Spinal cord (tissue), 10 donors: ENCODE measurements around the gene CELSR1. TPM values are rescaled to one million over a fixed set of nuclear protein-coding genes. Genes with fewer than 3 reads are reported as not detected.
"Not testable (repeated sequence)": the region's sequence is repeated elsewhere in the genome, so short reads cannot be mapped to it uniquely, and the experiment has no call there.

Experiments used
- DNase-seq, 6 donors: peaks; one replicate each; pipeline versions ENCODE4 v3.0.0 to v3.0.0-alpha.2; 2013 to 2015; ENCODE audit warnings: low spot score in 6 of 6, low read depth in 4 of 6
- H3K27ac ChIP-seq: one replicate; pipeline ENCODE4 v1.5.1; 2013; ENCODE audit warnings: low read depth, low read length, control low read depth
- H3K27me3 ChIP-seq: one replicate; pipeline ENCODE4 v1.6.1; 2013; ENCODE audit warnings: low read length; ENCODE audit not compliant: control insufficient read depth, insufficient read depth
- H3K36me3 ChIP-seq: one replicate; pipeline ENCODE4 v1.6.1; 2013; ENCODE audit warnings: low read length; ENCODE audit not compliant: control insufficient read depth, insufficient read depth
- H3K4me1 ChIP-seq: one replicate; pipeline ENCODE4 v1.6.1; 2013; ENCODE audit warnings: low read length; ENCODE audit not compliant: control insufficient read depth, insufficient read depth
- H3K4me3 ChIP-seq: one replicate; pipeline ENCODE4 v1.5.1; 2013; ENCODE audit warnings: low read depth, low read length, control low read depth
- H3K9me3 ChIP-seq: one replicate; pipeline ENCODE4 v1.6.1; 2013; ENCODE audit warnings: low read length; ENCODE audit not compliant: control insufficient read depth, insufficient read depth
- WGBS: methylation state at CpG from one replicate; pipeline ENCODE4 v1.1.5; 2013; ENCODE audit warnings: missing lambda C conversion rate; ENCODE audit not compliant: insufficient coverage; 5-methylcytosine and 5-hydroxymethylcytosine counted together
- polyA plus RNA-seq, 2 donors: library from polyadenylated mRNA; unstranded; fragments of 120-200 nt; gene quantifications; one replicate each; pipeline ENCODE4 v1.2.1, GENCODE V29; 2013; ENCODE audit not compliant: insufficient read length in 2 of 2
- total RNA-seq, 2 donors: library from RNA; depleted of rRNA in 1 of 2; stranded (reverse); fragments of 120-200 nt in 1 of 2; fragments of >200 nt in 1 of 2; gene quantifications; one replicate each; pipeline versions ENCODE4 v1.2.3 to v1.2.4, GENCODE V29; 2013 to 2014
- donor health status: healthy.

Gene CELSR1
- total and polyA plus RNA-seq, 4 donors, result 2.9 to 8.2 (median 6.6) TPM

- DNase-seq, result no peak
- Histone ChIP-seq H3K27me3 (no peaks in the 10 kb centered on the region), H3K4me3 (no peak overlapping the region), H3K4me1 (no peaks in the 10 kb centered on the region), H3K27ac (no peak overlapping the region), H3K9me3 (no peaks in the 10 kb centered on the region), H3K36me3 (no peaks in the 10 kb centered on the region)
- WGBS, result 62% methylated on average over 14 of the region's 19 CpGs
Measured at GRCh38 chr22:46524203-46524740, 13.1 kb downstream of the CELSR1 start.

GRCh38 chr22:46522797-46523196 is 14.6 kb downstream of the CELSR1 start:
- Histone ChIP-seq H3K27ac (no peak overlapping the region), H3K4me3 (no peak overlapping the region), H3K27me3 (no peaks in the 10 kb centered on the region), H3K9me3 (no peaks in the 10 kb centered on the region), H3K36me3 (peaks cover 2% of the 10 kb centered on the region), H3K4me1 (no peaks in the 10 kb centered on the region)
- 32% methylated on average over 6 of the region's 8 CpGs for WGBS
- DNase-seq, result peak in 1 of 6 donors; percentile 53

- peaks cover 2% of the 10 kb centered on the region for H3K4me1 ChIP-seq
- H3K27me3 ChIP-seq, result no peaks in the 10 kb centered on the region
- H3K9me3 ChIP-seq, result no peaks in the 10 kb centered on the region
- peaks cover 2% of the 10 kb centered on the region for H3K36me3 ChIP-seq
- WGBS, result no CpG with 5 or more reads among the region's 5 CpGs
- DNase-seq, result no peak
- no peak overlapping the region for H3K27ac ChIP-seq
- H3K4me3 ChIP-seq, result no peak overlapping the region
Measured at GRCh38 chr22:46521994-46522393, 15.4 kb downstream of the CELSR1 start.

- H3K4me1 ChIP-seq, result peaks cover 4% of the 10 kb centered on the region
- peaks cover 2% of the 10 kb centered on the region for H3K36me3 ChIP-seq
- DNase-seq, result no peak
- WGBS, result 93% methylated on average over 6 of the region's 8 CpGs
- no peak overlapping the region for H3K4me3 ChIP-seq
- no peaks in the 10 kb centered on the region for H3K9me3 ChIP-seq
- no peak overlapping the region for H3K27ac ChIP-seq
- H3K27me3 ChIP-seq, result no peaks in the 10 kb centered on the region
Measured at GRCh38 chr22:46520880-46521279, 16.5 kb downstream of the CELSR1 start.

- Histone ChIP-seq H3K4me3 (no peak overlapping the region), H3K4me1 (peaks cover 17% of the 10 kb centered on the region), H3K27ac (no peak overlapping the region), H3K9me3 (no peaks in the 10 kb centered on the region), H3K36me3 (peaks cover 4% of the 10 kb centered on the region), H3K27me3 (no peaks in the 10 kb centered on the region)
- WGBS, result 76% methylated on average over 9 of the region's 9 CpGs
- no peak for DNase-seq
Measured at GRCh38 chr22:46519377-46519776, 18.0 kb downstream of the CELSR1 start.

DNA sequence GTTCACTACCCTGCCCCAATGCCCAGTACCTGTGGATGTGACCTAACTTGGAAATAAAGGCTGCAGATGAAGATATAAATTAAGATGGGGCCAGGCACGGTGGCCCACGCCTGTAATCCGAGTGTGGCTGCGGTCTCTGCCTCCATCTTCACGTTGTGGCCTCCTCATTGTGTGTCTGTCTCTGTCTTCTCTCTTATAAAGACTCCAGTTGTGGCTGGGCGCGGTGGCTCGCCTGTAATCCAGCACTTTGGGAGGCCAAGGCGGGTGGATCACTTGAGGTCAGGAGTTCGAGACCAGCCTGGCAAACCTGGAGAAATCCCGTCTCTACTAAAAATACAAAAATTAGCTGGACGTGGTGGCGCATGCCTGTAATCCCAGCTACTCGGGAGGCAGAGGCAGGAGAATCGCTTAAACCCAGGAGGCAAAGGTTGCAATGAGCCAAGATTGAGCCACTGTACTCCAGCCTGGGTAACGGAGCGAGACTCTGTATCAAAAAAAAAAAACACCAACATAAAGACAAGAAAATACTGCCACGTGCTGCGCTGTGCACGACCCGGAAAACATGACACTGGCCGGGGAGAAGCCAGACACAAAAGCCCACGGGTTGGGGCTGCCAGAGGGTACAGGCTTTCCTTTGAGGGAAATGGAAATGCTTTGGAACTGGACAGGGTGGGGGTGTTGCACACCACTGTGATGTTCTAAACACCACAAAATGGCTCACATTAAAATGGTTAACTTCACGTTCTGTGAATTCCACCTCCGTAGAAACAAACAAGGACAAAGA is 18.7 kb downstream of the CELSR1 start:
- H3K4me1 ChIP-seq, result peaks cover 19% of the 10 kb centered on the region
- WGBS, result 83% methylated on average over 13 of the region's 25 CpGs
- H3K36me3 ChIP-seq, result peaks cover 4% of the 10 kb centered on the region
- H3K27ac ChIP-seq, result no peak overlapping the region
- H3K4me3 ChIP-seq, result no peak overlapping the region
- DNase-seq, result no peak
- H3K9me3 ChIP-seq, result no peaks in the 10 kb centered on the region
- H3K27me3 ChIP-seq, result no peaks in the 10 kb centered on the region

DNA sequence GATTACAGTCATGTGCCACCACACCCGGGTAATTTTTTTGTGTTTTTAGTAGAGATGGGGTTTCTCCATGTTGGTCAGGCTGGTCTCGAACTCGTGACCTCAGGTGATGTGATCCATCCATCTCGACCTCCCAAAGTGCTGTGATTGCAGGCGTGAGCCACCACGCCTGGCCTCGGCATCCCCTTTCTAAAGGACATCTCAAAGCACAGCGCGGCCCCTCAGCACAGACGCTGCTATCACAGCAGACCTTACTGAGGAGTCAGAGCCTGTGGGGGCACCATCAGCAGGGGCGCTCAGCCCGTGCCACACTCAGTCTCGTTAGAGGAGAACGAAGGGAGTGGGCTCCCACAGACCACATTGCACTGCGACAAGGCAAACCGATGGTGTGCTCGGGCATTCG is 19.4 kb downstream of the CELSR1 start:
- WGBS, result 94% methylated on average over 17 of the region's 18 CpGs
- no peak overlapping the region for H3K27ac ChIP-seq
- peaks cover 4% of the 10 kb centered on the region for H3K36me3 ChIP-seq
- H3K4me3 ChIP-seq, result no peak overlapping the region
- H3K27me3 ChIP-seq, result no peaks in the 10 kb centered on the region
- no peak for DNase-seq
- H3K4me1 ChIP-seq, result peaks cover 19% of the 10 kb centered on the region
- H3K9me3 ChIP-seq, result no peaks in the 10 kb centered on the region

GRCh38 chr22:46517255-46517761 is 20.1 kb downstream of the CELSR1 start:
- no peaks in the 10 kb centered on the region for H3K27me3 ChIP-seq
- no peak for DNase-seq
- 81% methylated on average over 19 of the region's 22 CpGs for WGBS
- H3K36me3 ChIP-seq, result peaks cover 4% of the 10 kb centered on the region
- H3K4me1 ChIP-seq, result peaks cover 19% of the 10 kb centered on the region
- H3K4me3 ChIP-seq, result no peak overlapping the region
- no peak overlapping the region for H3K27ac ChIP-seq
- no peaks in the 10 kb centered on the region for H3K9me3 ChIP-seq

DNA sequence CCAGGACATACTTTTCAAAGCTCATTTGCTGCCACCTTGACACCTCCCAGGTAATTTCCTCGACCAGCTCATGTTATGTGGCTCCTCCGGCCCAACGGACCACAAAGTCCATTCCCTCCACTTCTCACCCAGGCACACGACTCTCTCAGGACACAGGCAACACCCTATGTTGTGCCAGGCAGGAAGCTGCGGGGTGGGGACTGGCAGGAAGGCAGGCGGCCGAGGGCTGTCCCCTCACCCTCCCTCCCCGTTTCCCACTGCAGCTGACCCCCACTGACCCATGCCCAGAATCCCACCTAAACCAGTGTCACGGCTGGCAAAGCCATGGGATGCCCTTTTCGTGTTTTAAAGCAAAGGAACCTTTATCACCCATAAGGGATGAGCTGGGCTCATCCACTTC is 20.8 kb downstream of the CELSR1 start:
- H3K4me1 ChIP-seq, result peaks cover 19% of the 10 kb centered on the region
- H3K4me3 ChIP-seq, result no peak overlapping the region
- no peaks in the 10 kb centered on the region for H3K27me3 ChIP-seq
- H3K27ac ChIP-seq, result no peak overlapping the region
- no peak for DNase-seq
- peaks cover 4% of the 10 kb centered on the region for H3K36me3 ChIP-seq
- WGBS, result 89% methylated on average over 9 of the region's 10 CpGs
- no peaks in the 10 kb centered on the region for H3K9me3 ChIP-seq

DNA sequence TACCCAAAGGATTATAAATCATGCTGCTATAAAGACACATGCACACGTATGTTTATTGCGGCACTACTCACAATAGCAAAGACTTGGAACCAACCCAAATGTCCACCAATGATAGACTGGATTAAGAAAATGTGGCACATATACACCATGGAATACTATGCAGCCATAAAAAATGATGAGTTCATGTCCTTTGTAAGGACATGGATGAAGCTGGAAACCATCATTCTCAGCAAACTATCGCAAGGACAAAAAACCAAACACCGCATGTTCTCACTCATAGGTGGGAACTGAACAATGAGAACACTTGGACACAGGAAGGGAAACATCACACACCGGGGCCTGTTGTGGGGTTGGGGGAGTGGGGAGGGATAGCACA is 21.3 kb downstream of the CELSR1 start:
- H3K36me3 ChIP-seq, H3K27ac ChIP-seq, DNase-seq, H3K4me3 ChIP-seq, H3K9me3 ChIP-seq, H3K27me3 ChIP-seq: not testable (repeated sequence)
- WGBS, result 100% methylated on average over 1 of the region's 5 CpGs
- peaks cover 21% of the 10 kb centered on the region for H3K4me1 ChIP-seq
